Measurements from ENCODE around the gene THSD7A.

Gene THSD7A

GRCh38 chr7:11701829-11702560, 130.0 kb downstream of the THSD7A start:
- DNase-seq = no peak

- DNase-seq = no peak
Observed at GRCh38 chr7:11699666-11700065, 132.3 kb downstream of the THSD7A start.

DNA sequence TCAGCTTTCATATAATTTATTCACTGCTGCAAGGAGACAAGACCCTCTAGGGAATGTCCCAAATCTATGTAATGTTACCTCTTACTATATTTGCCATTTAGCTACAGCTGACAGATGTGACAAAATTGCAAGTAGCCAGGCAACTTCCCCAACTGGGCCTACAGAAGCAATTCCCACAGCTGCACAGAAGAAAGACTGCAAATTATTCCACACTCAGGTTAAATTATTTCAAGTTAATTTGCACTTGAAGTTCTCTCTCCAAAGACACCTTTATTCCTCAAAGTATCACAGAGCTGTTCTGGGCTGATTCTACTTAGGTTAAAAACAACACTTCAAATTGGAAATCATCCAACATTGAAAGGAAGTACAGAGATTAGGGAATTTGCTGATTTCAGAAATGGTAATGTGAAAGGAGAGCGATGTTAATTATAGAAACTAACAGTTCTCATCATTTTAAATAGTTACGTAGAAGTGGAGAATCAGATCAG, 133.6 kb downstream of the THSD7A start:
- no peak for DNase-seq

GRCh38 chr7:11690395-11690794, 141.6 kb downstream of the THSD7A start:
- no peak for DNase-seq

- no peak for DNase-seq
Observed at GRCh38 chr7:11689096-11689495, 142.9 kb downstream of the THSD7A start.

DNA sequence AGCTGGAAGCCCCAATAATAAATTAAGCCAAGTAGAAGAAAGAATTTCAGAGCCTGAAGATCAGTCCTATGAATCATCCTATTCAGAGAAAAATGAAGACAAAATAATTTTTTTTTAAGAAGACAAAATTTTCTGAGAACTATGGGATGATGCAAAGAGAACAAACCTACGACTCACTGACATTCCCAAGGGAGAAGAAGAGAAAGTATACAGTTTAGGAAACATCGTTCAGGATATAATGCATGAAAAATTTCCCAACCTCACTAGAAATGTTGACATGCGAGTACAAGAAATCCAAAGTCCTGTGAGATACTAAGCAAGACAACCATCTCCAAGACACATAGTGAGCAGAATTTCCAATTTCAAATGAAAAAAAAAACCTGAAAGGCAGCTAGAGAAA, 150.5 kb downstream of the THSD7A start:
- no peak for DNase-seq

GRCh38 chr7:11675163-11675562, 156.8 kb downstream of the THSD7A start:
- DNase-seq = no peak

GRCh38 chr7:11668727-11669126, 163.3 kb downstream of the THSD7A start:
- DNase-seq = no peak

GRCh38 chr7:11667810-11668185, 164.2 kb downstream of the THSD7A start:
- no peak for DNase-seq

DNA sequence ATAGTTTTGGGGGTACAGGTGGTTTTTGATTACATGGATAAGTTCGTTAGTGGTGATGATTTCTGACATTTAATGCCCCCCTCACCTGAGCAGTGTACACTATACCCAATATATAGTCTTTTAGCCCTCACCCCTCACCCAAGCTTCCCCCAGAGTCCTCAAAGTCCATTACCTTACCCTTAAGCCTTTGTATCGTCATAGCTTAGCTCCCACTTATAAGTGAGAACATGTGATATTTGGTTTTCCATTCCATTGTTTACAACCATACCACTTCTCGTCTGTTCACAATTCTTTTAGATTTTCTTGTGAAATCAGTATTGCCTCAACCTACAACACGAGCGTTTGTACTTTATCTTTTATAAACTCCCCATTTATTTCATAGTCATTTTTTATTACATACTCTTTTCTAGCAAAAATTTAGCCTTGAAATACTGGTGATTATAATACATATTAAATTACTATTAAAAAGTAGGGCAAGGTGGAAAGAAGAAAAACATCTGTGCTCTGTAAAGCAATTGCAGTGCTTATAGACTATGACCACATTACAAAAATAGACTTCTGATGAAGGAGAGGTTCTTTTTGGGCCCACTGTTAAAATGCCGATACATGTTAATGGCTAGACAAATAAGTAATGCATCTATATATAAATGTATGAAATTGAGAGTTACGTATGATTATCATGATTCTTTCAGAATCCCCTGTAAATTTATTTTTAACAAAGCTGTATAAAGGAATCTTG, 164.8 kb downstream of the THSD7A start:
- no peak for DNase-seq

DNA sequence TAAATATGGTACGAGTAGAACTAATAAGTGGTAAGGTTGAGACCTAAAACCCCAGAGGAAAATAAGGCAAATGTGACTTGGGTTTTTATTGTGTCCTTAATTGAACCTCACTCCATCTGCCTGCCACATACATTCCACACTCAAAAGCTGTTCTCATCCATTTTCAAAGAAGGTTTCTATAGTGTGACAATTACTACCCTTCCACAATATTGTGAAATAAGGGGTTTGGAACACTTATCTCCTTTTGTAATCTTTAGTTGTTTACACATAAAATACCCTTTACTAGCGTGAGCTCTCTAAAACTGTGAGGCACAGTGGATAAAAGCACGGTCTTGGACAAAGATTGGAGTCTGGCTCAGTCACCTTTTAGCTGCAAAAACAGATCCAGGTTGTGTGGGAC, 166.6 kb downstream of the THSD7A start:
- no peak for DNase-seq

DNA sequence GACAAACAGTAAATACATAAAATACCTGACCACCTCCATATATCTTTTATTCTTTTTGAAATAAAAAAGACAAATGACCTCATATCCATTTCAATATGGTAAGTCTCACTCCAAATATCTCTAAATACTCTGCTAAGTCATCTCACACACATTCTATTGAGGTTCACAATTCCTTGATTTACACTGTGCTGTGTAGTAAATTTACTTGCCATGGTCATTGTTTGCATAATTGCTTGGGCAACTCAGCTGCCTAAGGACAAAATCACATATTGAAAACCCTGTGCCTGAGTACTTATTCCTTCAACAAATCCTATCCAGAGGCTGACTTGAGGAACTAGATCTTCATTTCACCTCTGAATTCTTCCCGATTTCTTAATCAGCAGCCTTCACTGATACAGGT, 176.4 kb downstream of the THSD7A start:
- no peak for DNase-seq

DNA sequence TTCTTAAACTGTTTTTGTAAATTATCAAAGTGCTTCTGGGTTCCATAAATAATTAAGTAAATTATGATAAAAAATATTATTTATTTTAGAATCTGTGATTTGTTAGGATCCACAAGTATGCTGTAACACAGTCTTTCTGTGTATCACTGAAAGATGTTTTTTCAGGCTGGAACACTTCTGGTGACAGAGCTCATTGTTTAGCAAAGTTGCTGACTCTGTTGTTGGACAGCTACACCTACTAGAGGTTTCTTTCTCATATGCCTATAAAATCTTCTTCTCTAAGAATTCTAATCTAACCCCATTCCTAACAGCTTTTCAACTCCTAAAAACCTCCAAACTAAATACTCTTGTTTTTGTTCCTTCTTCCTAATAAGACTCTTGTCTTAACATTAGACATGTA, 176.8 kb downstream of the THSD7A start:
- DNase-seq = no peak

DNA sequence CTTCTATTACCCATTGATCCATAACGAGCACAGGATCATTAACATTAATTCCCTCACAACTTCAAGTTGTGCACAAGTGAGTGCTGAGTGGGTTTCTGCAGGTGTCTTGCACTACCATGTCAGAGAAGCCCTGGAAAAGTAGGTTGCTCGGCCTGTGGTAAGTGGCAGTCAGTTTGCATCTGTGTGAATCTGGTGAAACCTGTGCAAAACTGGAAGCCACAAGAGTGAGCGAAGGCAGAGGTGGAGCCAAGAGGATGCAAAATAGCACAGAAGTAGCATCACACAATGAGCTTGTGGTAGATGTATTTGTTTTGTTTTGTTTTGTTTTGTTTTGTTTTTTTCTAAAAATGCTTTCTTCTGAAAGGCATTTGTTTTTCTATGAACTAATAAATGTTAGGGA, 181.5 kb downstream of the THSD7A start:
- no peak for DNase-seq

GRCh38 chr7:11650030-11650429, 182.0 kb downstream of the THSD7A start:
- no peak for DNase-seq

DNA sequence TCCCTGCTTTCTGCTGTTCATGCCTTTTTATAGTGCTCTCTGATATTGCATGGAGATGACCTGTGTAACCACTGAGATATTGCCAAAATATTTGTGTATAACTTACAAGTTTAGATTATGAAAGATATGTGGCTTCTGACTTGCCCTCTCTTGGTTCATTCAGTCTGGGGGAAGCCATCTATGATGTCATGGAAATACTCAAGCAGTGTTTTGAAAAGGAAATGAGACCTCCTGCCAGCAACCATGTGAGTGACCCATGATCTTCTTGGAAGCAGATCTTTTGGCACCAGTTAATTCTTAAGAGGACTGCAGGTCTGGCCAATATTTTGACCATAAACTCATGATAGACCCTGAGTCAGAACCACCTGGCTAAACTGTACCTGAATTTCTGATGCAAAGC, 183.0 kb downstream of the THSD7A start:
- DNase-seq = no peak

DNA sequence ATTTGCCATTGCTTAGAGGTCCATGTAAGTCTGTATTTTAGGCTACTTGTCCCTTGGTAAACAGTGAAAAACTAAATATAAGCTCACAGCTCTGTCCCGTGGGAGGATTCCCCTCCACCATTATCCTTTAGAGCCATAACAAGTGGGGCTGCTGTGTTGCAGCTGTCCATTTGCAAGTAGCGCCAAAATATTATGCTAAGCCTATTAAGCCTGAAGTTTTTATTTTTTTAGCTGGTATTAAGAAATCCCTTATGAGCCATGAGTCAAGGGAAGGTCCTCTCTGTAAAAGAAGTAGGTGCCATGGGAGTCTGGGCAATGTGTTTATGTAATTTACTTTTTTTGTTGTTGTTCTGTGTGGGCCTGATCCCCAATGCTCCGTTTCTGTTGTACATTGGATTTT, 183.9 kb downstream of the THSD7A start:
- no peak for DNase-seq

- DNase-seq = no peak
Observed at GRCh38 chr7:11642841-11643240, 189.2 kb downstream of the THSD7A start.

- DNase-seq = no peak
Observed at GRCh38 chr7:11642276-11642675, 189.7 kb downstream of the THSD7A start.

- no peak for DNase-seq
Observed at GRCh38 chr7:11638011-11638774, 193.8 kb downstream of the THSD7A start.

DNA sequence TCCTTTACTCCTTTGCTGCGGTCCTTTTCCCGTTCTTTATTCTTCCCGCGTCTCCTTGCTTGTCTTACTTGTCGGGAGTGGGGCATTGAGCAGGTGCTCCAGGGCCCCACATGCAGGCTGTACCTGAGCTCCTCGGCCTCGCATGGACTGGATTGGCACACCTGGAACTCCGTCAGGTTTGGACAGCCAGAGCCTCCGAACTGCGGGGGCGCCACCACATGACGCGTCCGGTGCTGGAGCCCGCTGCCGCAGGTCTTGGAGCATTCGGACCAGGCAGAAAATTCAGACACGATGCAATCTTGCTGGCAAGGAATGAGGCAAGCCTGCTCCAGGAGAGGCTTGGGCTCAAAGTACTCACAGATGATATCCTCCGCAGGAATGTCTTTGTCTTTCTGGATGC, 195.7 kb downstream of the THSD7A start:
- DNase-seq = no peak

DNA sequence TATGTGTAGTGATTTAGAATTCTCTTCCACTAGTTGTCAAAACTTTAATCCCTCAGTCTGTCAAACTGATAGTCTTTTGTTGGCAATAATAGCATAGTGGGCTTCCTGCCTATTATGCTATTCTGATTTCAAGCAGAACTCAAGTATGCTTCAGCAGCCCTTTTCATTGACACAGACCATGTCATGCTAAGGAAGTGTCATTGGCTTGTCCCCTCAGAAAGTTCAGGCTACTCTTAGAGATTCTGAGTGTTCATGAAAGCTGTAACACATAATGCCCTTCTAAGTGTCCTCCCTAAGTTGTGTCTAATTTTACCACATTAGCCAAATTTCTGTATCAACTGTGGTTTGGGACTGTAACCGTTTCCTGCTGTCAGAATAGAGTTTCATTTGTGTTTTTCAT, 198.7 kb downstream of the THSD7A start:
- no peak for DNase-seq

GRCh38 chr7:11630355-11630754, 201.6 kb downstream of the THSD7A start:
- DNase-seq = no peak

DNA sequence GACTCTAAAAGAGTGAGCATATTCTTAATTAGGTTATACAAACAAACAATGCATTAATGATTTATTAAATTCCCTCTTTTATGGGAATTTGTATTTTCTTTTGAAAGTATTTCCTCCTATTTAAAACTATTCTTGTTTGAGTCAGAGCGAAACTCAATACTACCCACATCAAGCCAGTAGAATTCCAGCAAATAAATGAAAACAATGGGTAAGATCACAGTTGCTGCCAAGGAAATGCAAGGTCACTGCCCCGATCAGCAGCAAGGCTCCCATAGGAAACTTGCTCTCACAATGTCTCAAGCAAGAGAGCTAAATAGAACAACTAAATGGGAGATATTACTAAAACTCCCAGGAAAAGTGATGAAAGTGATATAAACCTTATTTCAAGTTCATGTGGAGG, 206.3 kb downstream of the THSD7A start:
- DNase-seq = no peak

Data from CD4-positive, alpha-beta T cell treated with Interleukin-17A for 1 hour (primary cell).